Lung microvascular endothelial cell (primary cell): ENCODE results near the gene KRT6A. TPM values are rescaled to one million over a fixed set of nuclear protein-coding genes. Genes with fewer than 3 reads are reported as not detected.
"Not testable (repeated sequence)": the region's sequence is repeated elsewhere in the genome, so short reads cannot be mapped to it uniquely, and the experiment has no call there.

Source experiments
- DNase-seq, 2 donors: peaks; one replicate each; pipeline versions ENCODE4 v3.0.0 to v3.0.0-alpha.2; 2010; ENCODE audit warnings: low read depth in 2 of 2
- total RNA-seq: library from RNA; depleted of rRNA; stranded (reverse); fragments of >200 nt; gene quantifications from 2 replicates; pipeline ENCODE4 v1.2.1, GENCODE V29; 2014

The KRT6A gene
- total RNA-seq, 1 donor from 2014 or later: not detected

DNA sequence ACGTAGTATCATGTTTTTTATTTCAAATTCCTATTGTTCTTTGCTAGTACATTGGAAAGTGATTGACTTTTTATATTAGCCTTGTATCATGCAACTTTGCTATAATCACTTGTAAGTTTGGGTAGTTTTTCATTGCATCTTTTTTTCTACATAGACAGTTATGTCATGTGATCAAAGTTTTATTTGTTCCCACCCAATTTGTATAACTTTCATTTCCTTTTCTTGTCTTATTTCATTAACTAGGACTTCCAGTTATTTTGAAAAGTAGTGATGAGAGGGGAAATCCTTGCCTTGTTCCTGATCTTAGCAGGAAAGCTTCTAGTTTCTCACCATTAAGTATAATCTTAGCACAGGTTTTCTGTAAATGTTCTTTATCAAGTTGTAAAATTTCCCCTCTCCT is 9.8 kb upstream of the KRT6A start:
- DNase-seq: no peak

DNA sequence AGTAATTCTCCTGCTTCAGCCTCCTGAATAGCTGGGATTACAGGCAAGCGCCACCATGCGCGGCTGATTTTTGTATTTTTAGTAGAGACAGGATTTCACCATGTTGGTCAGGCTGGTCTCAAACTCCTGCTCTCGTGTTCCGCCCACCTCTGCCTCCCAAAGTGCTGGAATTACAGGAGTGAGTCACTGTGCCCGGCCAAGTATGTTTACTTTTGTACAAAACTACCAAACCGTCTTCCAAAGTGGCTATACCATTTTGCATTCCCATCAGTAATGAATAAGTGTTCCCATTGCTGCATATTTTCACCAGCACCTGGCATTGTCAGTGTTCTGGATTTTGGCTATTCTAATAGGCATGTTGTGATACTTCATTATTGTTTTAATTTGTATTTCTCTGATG is 8.4 kb upstream of the KRT6A start:
- DNase-seq: no peak

DNA sequence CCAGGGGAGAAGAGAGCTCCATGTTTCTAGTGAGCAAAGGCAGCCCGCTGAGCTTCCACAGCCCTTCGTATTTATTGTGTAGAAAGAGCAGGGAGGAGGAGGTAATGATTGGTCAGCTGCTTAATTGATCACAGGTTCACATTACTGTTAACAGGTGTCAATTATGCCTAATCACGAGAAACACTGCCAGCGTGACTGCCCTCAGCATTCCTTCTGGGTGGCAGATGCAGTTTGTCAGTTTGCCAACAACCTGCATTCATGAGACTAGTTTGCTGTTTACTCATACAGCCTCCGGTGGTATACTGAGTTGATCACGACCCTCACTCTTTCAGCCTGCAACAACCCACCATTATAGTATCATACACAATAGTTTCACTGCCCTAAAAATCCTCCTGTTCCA is 7.5 kb upstream of the KRT6A start:
- not testable (repeated sequence) for DNase-seq

DNA sequence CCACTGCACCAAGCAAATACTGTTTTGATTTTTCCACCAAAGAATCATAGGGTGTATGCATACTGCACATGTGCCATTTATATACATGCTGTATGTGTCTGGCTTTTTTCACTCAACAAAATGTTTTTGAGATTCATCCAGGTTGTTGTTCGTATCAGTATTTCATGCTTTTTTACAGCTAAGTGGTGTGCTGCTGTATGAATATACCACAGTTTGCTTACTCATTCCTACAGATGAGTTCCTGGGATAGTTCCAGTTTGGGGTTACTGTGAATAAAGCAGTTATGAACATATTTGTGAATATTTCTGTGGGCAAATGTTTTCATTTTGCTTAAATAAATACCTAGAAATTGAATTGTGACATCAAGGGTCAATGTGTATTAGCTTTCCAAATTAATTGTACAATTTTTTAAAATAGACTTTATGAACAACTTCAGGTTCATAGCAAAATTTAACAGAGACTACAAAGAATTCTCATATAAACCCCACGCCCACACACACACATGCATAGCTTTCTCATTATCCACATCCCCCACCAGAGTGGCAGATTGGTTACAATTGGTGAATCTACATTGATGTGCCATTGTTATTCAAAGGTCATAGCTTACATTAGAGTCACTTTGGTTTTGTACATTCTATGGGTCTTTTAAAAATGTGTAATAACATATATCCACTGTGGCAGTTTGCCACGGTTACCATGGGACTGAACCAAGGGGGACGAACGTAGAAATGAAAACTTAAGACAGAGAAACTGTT is 6.9 kb upstream of the KRT6A start:
- no peak for DNase-seq

DNA sequence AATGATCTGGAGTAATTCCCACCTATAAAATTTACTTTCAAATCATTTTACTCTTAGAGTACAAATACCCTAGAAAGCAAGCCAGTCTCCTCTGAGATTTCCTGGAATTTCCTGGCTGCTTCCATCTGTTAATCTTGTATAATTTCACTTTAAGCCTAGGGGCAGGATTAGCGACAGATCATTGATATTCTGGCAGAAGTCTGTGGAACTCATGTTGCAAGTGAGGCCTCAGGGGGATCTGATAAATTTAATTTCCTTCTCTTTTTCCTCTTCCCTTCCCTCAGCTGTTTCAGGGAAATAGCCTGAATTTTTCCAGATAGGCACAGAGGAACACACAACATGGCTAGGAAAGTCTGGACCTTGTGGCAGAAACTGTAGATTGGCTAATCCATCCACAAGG is 5.9 kb upstream of the KRT6A start:
- no peak for DNase-seq

DNA sequence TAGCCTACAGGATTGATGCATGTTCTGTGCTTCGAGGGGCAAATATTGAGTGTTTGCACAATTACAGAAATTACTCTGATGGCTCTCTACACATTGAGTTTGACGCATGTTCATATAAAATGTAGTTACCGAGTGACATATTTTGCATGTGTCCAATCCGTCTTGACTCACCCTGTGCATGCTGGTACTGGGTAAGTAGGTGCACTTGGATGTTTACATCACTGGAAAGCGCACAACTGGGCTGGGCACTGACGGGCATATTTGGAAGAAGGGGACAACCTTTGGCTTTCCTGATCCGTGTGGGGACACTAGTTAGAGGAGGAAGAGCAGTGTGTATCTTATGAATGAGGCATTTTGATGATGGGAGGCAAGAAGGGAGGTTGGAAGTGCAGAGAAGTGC is 4.9 kb upstream of the KRT6A start:
- no peak for DNase-seq

DNA sequence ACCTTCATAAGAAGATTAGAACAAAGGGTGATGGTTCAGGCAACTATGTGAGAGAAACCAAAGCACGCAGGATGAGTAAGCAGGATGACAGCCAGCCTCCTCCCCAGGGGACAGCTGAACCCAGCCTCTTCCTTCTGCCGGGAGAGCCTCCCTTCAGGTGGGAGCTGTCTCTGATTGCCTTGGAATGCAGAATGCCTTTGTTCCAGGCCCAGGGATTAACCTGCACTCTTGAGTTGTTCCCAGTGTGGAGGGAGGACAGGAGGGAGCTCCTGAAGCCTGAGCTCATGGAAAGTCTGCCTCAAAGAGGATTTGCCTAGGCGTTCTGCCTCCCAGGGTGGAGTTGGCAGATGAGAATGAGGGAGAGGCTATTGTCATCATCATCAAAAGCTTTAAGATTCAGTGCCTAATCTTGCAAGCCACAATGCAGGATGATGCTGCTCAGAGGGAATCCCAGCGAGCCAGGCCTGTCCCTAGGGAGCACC is 3.6 kb upstream of the KRT6A start:
- DNase-seq: no peak

DNA sequence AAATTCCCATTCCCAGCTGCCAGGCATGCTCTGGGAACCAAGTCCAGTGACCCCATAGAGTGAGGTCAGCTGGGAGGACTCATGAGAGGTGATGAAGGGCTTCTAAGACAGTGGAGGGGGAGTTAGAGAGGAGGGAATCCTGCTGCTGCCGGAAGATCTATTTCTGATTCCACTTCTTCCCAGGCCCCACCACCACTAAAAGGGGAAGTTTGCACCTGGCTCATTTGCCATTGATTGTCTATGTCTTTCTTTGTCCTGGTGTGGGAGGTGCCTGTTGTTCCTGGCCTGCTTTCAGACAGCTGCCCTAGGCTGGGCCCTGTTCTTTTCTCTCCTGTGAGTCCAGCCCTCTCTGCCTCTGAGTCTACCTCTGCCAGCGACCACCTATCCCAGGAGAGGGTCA is 3.0 kb upstream of the KRT6A start:
- no peak for DNase-seq

DNA sequence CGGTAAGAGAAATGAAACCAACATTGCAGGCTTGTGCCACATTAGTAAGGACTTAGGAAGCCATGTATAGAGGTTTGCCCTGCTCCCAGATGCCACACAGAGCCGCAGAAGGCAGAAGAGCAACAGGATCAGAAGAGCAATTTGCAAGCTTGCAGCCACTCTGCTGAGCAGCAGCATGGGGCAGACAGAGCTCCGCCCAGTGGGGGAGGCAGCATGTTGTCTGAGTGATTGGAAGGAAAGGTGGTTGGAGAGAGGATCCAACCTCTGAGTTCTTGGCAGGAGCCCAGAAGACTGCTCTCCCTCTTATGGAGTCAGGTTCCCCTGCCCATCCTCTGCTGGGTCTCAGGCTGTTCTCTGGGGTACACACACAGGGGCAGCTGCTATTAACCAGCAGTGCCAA is 2.3 kb upstream of the KRT6A start:
- no peak for DNase-seq

DNA sequence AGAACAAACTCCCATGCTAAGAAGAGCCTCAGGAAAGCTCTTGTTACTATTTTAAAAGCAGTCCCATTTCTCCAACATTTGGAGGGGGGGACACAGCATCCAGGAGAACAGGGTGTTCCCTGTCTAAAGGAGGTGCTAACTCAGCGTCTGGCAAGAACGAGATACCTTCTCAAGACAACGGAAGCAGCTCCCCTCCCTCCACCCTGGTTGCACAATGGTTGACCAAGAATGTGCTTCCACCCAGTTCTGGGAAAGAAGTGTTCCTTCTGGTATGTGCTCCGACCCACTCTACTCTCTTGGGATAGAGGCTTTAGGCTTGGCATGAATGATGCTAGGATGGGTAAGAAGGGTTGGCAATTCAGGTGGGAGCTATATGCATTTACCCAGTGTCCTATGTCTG is 1.5 kb upstream of the KRT6A start:
- no peak for DNase-seq

DNA sequence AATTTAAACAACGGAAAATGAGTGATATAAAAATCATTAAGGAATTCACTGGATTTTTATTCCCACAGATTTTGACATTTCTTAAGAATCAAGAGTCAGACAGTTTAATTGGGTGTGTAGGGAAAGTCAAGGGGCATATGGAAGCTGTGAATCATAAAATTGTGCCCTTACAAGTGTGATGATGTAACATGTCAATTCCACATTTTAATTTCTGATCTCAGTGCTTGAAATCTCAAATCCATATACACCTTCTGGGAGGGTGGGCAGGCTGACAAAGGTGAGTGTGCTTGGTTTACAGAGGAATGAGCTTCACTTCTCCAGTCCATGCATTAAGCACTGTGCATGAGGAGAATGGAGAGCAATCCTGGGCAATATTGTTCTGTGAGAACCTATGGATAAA is 1.0 kb upstream of the KRT6A start:
- DNase-seq: no peak

DNA sequence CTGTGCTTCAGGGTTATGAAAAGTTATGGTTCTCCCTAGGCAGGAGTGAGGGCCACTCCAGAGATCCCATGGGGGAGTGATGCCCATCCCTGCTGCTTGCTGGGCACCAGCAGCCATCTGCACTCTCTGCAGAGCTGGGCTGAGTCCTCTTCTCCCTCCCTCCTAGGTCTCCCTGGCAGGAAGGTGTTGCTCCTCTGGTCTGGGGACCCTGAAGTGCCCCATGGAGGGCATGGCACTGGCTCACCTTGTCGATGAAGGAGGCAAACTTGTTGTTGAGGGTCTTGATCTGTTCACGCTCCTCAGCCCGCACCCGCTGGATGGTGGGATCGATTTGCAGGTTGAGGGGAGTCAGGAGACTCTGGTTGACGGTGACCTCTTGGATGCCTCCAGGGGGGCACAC is 652 bp downstream of the KRT6A start:
- not testable (repeated sequence) for DNase-seq

DNA sequence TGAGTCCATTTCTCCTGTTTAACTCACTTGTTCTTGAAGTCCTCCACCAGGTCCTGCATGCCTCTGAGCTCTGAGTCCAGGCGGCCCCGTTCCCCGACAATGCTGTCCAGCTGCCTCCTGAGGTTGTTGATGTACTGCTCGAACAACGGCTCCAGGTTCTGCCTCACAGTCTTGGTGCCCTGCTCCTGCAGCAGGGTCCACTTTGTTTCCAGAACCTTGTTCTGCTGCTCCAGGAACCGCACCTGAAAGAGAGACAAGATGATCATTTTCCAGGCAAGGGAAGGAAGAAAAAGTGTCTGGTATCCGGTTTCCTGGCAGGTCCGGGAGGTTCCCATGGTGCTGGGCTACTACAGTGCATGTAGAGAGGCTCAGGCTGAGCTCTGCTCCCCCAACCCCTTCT is 1.6 kb downstream of the KRT6A start:
- not testable (repeated sequence) for DNase-seq

DNA sequence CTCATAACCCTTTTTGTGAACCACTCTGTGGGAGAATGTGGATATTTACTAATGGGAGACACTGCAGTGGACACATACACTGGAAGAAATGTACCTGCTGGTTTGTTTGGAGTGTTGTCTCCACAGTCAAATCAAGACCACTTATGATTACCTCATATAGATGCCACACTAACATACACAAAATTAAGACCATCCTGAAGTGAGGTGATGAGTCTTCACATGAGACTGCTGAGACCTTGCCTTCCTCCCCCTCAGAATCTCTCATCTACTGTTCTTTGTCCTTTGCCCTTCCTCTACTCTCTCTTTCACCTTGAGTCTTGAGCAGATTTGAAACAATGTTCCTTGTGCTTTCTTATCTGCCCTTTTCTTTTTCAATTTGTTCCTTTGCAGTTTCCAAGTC is 4.3 kb downstream of the KRT6A start:
- no peak for DNase-seq

DNA sequence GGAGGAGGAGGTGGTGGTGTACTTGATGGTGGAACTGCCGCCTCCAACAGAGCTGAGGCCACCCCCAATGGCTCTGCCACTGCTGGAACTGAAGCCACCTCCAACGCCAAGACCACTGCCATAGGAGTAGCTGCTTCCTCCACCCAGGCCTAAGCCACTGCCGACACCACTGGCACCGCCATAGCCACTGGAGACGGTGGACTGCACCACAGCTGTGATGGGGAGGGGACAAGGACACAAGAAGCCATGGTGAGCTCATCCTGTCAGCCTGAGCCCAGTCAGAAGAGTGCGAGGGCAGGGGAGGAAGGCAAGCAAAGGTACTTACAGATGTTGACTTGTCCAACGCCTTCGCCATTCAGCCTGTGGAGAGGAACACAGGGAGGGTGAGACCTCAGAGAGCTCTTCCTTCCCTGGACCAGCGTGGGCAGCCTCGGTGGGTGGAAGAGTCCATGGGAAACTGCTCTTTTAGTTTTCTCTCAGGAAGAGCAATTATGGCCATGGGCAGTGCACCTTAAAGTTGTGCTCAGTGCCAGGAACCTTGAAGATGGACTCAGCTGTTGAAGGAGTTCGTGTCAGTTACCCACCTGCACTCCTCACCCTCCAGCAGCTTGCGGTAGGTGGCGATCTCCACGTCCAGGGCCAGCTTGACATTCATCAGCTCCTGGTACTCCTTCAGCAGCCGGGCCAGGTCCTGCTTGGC is 5.2 kb downstream of the KRT6A start:
- not testable (repeated sequence) for DNase-seq

DNA sequence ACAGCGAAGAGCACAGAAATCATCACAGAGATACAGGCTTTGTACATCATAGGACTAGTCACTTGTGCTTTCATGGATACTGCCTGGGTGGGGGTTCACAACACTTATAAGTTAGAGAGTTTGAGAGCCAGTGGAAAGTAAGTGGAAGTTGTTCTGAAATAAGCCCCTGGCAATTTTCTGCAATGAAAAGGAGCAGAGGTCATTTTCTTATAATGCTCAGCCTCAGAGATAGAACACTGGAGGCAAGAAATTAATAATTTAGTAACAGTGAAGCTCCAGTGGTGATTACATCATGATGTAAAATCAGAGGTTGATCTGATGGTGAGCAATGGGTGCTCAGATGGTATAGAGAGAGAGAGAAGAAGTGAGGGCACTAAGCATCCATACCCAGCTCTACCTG is 5.8 kb downstream of the KRT6A start:
- DNase-seq: no peak

DNA sequence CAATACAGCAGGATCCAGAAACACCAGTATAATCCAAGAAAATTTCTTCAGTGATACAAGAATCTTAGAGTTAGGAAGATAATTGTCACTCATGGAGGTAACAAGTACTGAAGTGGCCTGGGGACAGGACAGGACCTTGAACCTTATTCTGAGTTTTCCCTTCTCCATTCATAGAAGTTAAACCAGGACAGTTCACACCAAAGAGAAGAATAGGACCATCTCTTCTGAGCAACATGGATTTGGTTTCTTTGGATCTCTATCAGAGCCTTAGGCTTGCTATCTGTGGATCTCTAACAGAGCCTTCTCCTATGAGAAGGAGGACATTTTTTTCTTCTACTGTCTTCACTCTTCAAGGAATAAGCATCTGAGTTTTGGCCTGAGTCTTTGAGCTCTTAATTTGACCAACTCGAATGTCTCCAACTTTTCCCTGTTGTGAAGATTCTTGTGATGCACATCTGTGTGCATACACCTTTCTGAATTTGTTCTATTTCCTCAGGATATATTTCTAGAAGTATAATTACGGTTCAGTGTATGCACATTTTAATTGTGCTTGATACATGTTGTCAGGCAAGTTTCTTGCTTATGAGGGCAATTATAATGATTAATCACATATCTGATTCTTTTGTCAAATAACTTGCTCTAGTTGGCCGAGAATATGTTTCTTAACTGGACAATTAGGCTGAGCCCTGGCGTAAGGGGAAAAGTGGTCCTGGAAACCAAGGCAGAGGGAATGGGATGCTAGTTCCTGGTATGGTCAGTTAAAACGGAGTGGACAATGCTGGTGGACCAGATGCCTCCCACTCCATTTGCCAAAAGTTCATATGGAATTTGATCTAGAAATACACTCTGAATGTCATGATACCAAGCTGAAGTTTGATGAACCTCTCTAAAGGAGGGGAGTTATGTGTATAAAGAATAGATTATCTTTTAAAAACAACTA is 6.6 kb downstream of the KRT6A start:
- DNase-seq: no peak

DNA sequence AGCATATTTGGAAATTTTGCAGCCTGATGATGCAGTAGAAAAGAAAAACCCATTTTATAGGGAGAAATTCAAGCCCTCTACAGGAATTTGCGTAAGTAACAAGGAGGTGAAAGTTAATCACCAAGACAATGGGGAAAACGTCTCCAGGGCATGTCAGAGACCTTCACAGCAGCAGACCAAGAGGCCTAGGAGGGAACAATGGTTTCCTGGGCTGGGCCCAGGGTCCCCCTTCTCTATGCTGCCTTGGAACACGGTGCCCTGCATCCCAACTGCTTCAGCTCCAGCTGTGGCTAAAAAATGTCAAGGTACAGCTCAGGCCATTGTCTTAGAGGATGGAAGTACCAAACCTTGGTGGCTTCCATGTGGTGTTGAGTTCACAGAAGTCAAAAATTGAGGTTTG is 13.0 kb downstream of the KRT6A start:
- no peak for DNase-seq

DNA sequence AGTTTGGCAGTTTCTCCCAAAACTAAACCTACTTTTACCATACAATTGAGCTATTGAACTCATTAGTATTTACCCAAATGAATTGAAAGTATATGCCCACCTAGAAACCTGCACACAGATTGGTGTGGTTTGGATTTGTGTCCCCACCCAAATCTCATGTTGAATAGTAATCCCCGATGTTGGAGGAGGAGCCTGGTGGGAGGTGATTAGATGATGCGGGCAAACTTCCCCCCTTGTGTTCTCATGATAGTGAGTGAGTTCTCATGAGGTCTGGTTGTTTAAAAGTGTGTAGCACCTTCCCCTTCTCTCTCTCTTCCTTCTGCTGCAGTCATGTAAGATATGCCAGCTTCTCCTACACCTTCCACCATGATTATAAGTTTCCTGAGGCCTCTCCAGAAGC is 15.4 kb downstream of the KRT6A start:
- DNase-seq: no peak

DNA sequence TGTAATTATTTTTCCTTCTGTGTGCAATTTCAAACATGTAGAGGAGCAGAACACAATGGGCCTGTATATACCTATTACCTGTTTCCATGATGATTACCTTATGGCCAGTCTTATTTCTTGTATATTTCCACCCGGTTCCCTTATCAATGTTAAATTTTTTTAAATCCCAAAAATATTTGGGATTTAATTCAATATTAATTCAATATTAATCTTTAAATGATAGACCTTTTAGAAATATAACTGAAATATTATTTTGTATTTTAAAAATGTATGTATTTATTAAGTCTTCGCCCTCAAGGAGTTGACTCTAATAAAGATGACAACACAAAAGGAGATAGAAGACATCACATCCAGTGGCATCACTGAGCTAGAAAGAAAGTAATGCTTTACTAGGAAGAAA is 18.8 kb downstream of the KRT6A start:
- DNase-seq: no peak

DNA sequence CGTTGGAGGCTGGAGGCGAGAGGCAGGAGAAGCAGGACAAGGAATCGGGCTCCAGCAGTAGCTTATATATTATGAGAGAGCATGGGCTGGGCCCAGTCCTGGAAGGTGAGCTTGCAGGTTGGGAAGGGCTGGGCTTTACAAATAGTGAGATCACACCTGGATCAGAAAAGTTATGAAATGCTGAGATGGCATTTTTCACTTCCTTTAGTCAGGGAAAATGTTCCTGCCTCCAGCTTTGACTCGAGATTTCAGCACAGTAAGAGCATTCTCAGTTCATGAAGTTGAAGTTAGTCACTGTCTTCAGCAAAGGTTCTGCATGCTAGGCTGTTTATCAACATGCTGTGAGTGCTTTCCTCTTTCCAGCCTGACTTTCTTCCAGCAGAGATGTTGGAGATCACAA is 19.3 kb downstream of the KRT6A start, which contains the start of gene KRT6C:
Gene KRT6C (minus strand): TSS at position 38 of the 400 bp plus-strand sequence. CDS start 68 bp downstream, outside the sequence.
- no peak for DNase-seq

DNA sequence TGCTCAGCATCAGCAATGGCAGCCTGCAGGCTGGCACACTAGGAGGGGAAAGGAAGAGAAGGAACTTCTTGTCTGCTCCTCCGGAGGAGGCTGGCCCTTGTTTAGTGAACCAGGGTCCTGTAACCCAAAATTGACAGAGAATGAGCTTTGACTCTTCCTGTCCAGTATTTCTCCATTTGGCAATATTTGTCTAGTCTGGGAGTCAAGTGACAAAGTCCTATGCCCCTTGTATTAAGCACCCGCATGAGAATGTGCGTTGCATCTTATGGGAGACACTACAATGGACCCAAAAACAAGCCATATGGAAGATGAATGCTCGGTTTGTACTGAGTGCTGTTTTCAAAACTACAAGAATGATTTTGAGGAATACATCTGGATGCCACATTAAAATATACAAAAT is 23.2 kb downstream of the KRT6A start:
- no peak for DNase-seq
